Left lung (tissue), 10 donors: Measurements from ENCODE around the gene SART1. TPM values are rescaled to one million over a fixed set of nuclear protein-coding genes. Genes with fewer than 3 reads are reported as not detected.

Source experiments
- ATAC-seq: fragments of 200-7000 bp; cut with Tn5 transposase; one replicate; pipeline ENCODE4 v1.9.1; 2020; ENCODE audit warnings: moderate library complexity
- DNase-seq, 4 donors: peaks; one replicate each; pipeline ENCODE4 v3.0.0-alpha.2; 2013 to 2020
- H3K27ac ChIP-seq, 2 donors: fragments of 200-600 bp; sonication (generic) in 1 of 2; one replicate each; pipeline versions ENCODE4 v1.5.0 to v1.8.0; 2020 to 2021
- H3K27me3 ChIP-seq, 2 donors: fragments of 200-600 bp; sonication (generic) in 1 of 2; one replicate each; pipeline versions ENCODE4 v1.5.0 to v1.8.0; 2020 to 2021
- H3K36me3 ChIP-seq, 2 donors: fragments of 200-600 bp; sonication (generic) in 1 of 2; one replicate each; pipeline versions ENCODE4 v1.5.0 to v1.8.0; 2020 to 2021
- H3K4me1 ChIP-seq, 2 donors: fragments of 200-600 bp; one replicate each; pipeline ENCODE4 v1.8.0; 2021
- H3K4me3 ChIP-seq, 2 donors: fragments of 200-600 bp; sonication (generic) in 1 of 2; one replicate each; pipeline versions ENCODE4 v1.5.0 to v1.8.0; 2020 to 2021; ENCODE audit warnings: mild to moderate bottlenecking in 1 of 2
- H3K9me3 ChIP-seq, 2 donors: fragments of 200-600 bp; sonication (generic) in 1 of 2; one replicate each; pipeline versions ENCODE4 v1.5.0 to v1.8.0; 2020 to 2021
- CTCF ChIP-seq, 2 donors: fragments of 200-600 bp; sonication (generic) in 1 of 2; IDR thresholded peaks; one replicate each; pipeline versions ENCODE4 v1.5.0 to v1.8.0; 2021; ENCODE audit warnings: antibody characterized with exemption in 2 of 2
- intact Hi-C, 2 donors: fragments of 100-400 bp; cut with DNase I; formaldehyde crosslinking; loops; one replicate each; pipeline versions ENCODE4 v1.11.2 to v1.14.2; 2022
- polyA plus RNA-seq, 6 donors: library from polyadenylated mRNA; unstranded; fragments of 120-200 nt; gene quantifications; one replicate each; pipeline ENCODE4 v1.2.1, GENCODE V29; 2013; ENCODE audit not compliant: insufficient read length in 6 of 6
- total RNA-seq, 2 donors: library from RNA; stranded (reverse); fragmentation: NEBNext Ultra II Directional; extraction: Animal tissue kit (Norgen Biotek cat#: 25700); gene quantifications; one replicate each; pipeline ENCODE4 v1.2.1, GENCODE V29; 2021
- donor health status: DM: no; HTN: yes; CAD: no.
- donor health status: DM: no; HTN: no; CAD: no.

Gene SART1
- total and polyA plus RNA-seq, 8 donors, result 34.1 to 55.4 (median 46.3) TPM

- TF ChIP-seq CTCF (IDR thresholded peaks at IDR 0.05), result no peak
- Histone ChIP-seq H3K9me3 (no peaks in the 10 kb centered on the region), H3K27me3 (no peaks in the 10 kb centered on the region), H3K27ac (no peak overlapping the region), H3K4me1 (no peaks in the 10 kb centered on the region), H3K4me3 (no peak overlapping the region), H3K36me3 (peaks cover 0 to 69% of the 10 kb centered on the region in 2 donors)
- no peak for DNase-seq
- no peak for ATAC-seq
- intact Hi-C loops, result no loop called here
These were observed 15.0 kb downstream of the SART1 start for GRCh38 chr11:65976216-65977176.

GRCh38 chr11:65977621-65978390 lies 16.3 kb downstream of the SART1 start:
- intact Hi-C loops, result no loop called here
- no peak overlapping the region for H3K27ac ChIP-seq
- H3K4me1 ChIP-seq, result no peaks in the 10 kb centered on the region
- no peaks in the 10 kb centered on the region for H3K27me3 ChIP-seq
- no peak for TF ChIP-seq CTCF (IDR thresholded peaks at IDR 0.05)
- no peak overlapping the region for H3K4me3 ChIP-seq
- ATAC-seq (no peak), DNase-seq (no peak)
- H3K36me3 ChIP-seq, result peaks cover 0 to 61% of the 10 kb centered on the region in 2 donors
- no peaks in the 10 kb centered on the region for H3K9me3 ChIP-seq

GRCh38 chr11:65978391-65979238 lies 17.1 kb downstream of the SART1 start:
- Histone ChIP-seq H3K27me3 (no peaks in the 10 kb centered on the region), H3K4me1 (no peaks in the 10 kb centered on the region), H3K4me3 (no peak overlapping the region), H3K9me3 (no peaks in the 10 kb centered on the region), H3K36me3 (peaks cover 0 to 56% of the 10 kb centered on the region in 2 donors), H3K27ac (no peak overlapping the region)
- no peak for TF ChIP-seq CTCF (IDR thresholded peaks at IDR 0.05)
- intact Hi-C loops, result no loop called here
- ATAC-seq (no peak), DNase-seq (no peak)

GRCh38 chr11:65979261-65979759 lies 17.8 kb downstream of the SART1 start:
- ATAC-seq, result no peak
- no peaks in the 10 kb centered on the region for H3K27me3 ChIP-seq
- no peak overlapping the region for H3K27ac ChIP-seq
- intact Hi-C loops, result no loop called here
- peaks cover 0 to 56% of the 10 kb centered on the region in 2 donors for H3K36me3 ChIP-seq
- DNase-seq, result no peak
- H3K4me3 ChIP-seq, result no peak overlapping the region
- no peaks in the 10 kb centered on the region for H3K9me3 ChIP-seq
- TF ChIP-seq CTCF (IDR thresholded peaks at IDR 0.05), result no peak
- H3K4me1 ChIP-seq, result no peaks in the 10 kb centered on the region
